ENCODE results near the gene S1PR3.

GRCh38 chr9:88978034-88978433 lies 13.2 kb upstream of the S1PR3 start:
- TF ChIP-seq CTCF (conservative IDR thresholded peaks at IDR 0.05 in 1 of 2, IDR thresholded peaks at IDR 0.05 in 1 of 2; ENCODE audit: low read depth in 1 of 2, low read length in 2 of 2) (no peak), EZH2 (IDR thresholded peaks at IDR 0.05; ENCODE audit: low read length, missing control alignments) (no peak)
